GM21381 (cell line): Measurements from ENCODE around the gene SLCO4A1.

ENCODE experiments used
- ATAC-seq: cut with Tn5 transposase; IDR thresholded peaks from one replicate; pipeline ENCODE4 v1.9.1; 2021; ENCODE audit warnings: mild to moderate bottlenecking, moderate library complexity; ENCODE audit not compliant: unreplicated experiment

The SLCO4A1 gene

DNA sequence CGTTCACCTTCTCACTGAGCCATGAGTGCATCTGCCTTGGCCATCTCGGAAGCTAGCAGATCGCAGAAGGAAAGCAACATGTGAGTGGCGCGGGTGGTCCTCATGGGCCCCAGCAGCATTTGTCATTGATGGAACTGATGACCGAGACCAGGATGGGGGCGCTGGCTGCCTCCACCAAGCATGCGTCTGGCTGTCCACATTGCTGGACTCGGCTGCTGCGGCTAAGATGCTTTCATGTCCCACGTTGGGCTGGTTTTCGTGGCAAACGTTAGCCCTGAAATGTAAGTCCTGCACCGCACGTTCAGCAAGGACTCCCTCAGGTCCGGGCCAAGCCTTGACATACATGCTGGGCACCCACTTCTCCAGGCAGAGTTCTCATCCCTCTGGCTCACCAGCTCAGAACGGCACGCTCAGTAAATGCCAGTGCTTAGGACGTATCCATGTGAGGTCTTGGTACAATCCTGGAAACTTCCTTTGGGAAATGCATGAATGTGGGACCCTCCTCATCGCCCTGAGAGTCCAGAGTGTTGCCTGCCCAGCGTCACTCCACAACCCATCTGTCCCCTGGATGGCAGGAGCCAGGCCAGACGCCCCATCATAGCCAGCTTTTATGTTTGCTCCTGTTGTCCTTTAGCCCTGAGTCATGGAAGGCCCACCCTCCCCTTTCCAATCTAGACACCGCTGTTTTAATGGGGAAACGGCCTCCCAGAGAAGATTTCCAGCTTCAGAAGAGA lies 8.4 kb downstream of the SLCO4A1 start:
- no peak for ATAC-seq

- peak; percentile 53 for ATAC-seq
These were observed 9.2 kb downstream of the SLCO4A1 start for GRCh38 chr20:62651285-62652021.

DNA sequence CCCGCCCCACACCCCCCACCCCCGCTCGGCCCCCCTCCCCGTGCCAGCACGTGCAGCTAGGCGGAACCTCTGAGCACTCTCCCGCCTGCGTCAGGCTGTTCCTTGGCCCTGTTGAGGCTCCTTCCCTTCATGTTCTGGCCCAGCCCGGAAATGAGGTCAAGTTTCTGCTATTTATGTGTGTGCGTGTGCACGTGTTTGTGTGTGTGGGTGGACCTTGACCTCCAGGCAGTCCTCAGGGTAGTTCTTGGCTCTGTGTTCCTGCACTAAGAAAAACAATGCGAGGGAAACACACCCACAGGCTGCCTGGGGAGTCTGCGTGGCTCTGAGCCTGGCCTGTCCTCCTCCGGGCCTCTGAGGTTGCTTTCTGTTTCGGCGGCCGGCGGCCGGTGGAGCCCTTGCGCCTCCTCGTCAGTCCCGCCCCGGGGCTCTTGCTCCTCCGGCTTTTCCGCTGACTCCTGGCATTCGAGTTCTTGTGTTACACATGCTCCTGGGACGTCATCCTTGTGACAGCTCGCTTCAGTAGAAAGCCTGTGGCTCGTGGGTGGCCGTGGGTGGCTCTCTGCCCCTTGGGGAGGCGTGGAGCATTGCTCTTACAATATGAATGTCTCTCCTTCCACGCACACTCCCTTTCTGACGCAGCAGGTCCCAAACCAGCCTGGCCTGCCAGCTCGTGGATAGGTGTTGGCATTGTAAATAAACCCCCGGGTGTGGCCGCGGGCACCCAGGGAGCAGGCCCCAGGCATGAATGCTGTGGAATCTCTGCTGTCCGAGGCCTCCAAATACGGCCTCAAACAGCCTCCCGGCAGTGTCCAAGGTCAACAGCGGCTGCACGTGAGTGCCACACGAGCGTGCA lies 10.0 kb downstream of the SLCO4A1 start:
- ATAC-seq, result peak; percentile 48

GRCh38 chr20:62652894-62653305 lies 10.6 kb downstream of the SLCO4A1 start:
- no peak for ATAC-seq

- no peak for ATAC-seq
These were observed 11.1 kb downstream of the SLCO4A1 start for GRCh38 chr20:62653373-62653772.

GRCh38 chr20:62653951-62654685 lies 11.8 kb downstream of the SLCO4A1 start:
- no peak for ATAC-seq

GRCh38 chr20:62655282-62656196 lies 13.2 kb downstream of the SLCO4A1 start:
- ATAC-seq, result no peak

GRCh38 chr20:62656197-62656918 lies 14.1 kb downstream of the SLCO4A1 start:
- ATAC-seq, result no peak

- no peak for ATAC-seq
These were observed 14.8 kb downstream of the SLCO4A1 start for GRCh38 chr20:62656919-62657588.

DNA sequence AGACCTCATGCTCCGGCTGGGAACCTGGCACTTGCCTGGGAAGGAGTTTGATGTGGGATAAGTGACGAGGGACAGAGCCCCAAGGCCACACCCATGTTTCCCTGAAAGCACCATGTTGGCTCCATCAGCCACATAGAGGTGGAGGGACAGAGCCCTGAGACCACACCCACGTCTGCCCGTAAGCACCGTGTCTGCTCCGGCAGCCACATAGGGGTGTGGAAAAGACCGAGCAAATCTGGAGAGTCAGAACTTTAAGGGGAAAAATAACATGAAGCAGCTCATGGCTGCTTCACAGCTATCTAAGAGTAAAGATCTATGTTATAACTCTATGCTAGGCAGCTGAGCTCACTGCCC lies 15.3 kb downstream of the SLCO4A1 start:
- no peak for ATAC-seq

- no peak for ATAC-seq
These were observed 15.7 kb downstream of the SLCO4A1 start for GRCh38 chr20:62657956-62658355.

GRCh38 chr20:62658593-62659178 lies 16.4 kb downstream of the SLCO4A1 start:
- ATAC-seq, result no peak

GRCh38 chr20:62659488-62660239 lies 17.4 kb downstream of the SLCO4A1 start:
- ATAC-seq, result no peak

- ATAC-seq, result no peak
These were observed 17.9 kb downstream of the SLCO4A1 start for GRCh38 chr20:62660240-62660615.

DNA sequence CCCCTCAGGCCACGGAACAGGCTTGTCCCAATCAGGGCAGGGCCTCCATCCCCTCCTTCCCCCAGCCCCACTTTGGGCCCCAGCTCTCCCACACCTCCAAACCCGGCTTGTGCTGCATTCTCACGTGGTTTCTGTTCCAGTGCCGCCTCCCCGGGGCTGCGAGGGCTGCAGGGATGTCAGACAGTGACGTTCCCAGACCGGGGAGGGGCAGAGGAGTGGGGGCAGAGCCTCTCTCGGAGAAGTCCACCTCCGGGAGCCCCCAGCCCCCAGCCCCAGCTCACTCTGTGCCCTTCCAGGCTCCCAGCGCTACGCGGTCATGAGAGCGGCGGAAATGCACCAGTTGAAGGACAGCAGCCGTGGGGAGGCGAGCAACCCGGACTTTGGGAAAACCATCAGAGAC lies 18.5 kb downstream of the SLCO4A1 start:
- no peak for ATAC-seq

- no peak for ATAC-seq
These were observed 19.3 kb downstream of the SLCO4A1 start for GRCh38 chr20:62661647-62662046.

DNA sequence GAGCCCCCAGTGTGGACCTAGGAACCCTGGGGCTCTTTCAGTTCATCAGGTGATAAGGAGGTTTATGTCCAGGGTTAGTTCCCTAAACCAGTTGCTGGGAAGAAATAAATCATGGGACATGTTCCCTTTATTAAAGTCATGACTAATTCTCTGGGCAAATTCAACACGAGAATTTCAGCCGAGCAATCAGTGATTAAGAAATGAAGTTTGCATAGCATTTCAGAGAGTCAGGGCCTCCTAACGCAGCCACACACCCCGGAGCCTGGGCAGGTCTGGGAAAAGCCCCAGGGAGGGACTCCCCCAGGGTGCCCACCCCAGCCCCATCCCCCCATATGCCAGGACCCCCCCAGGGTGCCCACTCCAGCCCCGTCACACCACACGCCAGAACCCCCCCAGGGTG lies 20.1 kb downstream of the SLCO4A1 start:
- no peak for ATAC-seq
